Inferior parietal cortex (tissue), 1 donor: ENCODE measurements around the gene PARD3.
"Not testable (repeated sequence)": the region's sequence is repeated elsewhere in the genome, so short reads cannot be mapped to it uniquely, and the experiment has no call there.

Experiments used
- DNase-seq: peaks from one replicate; pipeline ENCODE4 v3.0.0-alpha.2; 2016; ENCODE audit errors: extremely low spot score

Gene PARD3

DNA sequence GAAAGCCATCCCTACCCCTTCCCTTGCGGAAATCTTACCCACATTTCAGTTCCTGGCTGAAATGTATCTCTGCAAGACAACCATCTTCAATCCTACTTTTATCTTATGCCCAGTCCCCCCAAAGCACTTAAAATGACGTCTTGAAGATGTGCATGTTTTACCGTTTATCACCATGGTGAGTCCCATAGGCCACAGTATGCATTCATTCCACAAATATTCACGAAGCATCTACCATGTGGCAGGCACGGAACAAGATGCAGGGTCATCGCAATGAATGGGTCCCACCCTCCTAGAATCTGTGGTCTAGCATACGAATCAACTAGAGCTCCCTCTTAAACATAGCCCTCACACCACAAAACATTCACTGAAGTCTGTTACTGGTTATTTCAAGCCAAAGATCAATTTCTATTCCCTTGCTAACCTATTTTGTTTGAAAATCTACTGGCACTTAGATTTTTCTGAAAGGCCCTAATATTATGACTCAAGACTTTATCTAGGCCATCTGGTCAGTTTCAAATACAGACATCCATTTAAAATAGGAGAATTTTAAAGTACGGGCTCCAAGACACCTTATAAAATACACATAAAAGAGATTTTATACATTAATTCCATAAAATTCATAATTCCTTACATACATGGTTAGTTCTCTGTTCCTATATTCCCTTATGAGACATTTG, 99.4 kb downstream of the PARD3 start:
- no peak for DNase-seq

DNA sequence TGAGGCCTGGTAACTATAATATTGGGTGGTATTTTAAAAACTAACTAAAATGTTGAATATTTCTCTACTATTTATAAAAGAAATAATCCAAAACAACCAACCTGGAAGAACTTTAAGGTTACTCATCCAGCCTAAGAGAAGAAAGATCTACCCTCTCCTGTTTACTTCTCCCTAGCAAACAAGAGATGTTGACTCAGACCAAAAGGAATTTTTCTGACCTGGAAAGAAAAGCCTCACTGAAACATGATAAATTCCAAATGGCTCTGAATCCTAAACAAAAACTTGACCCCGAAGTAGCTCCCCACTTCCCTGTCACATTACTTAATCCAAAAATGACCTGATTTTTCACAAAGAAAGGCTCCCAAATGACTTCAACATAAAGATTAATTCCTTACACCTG, 101.2 kb downstream of the PARD3 start:
- no peak for DNase-seq

DNA sequence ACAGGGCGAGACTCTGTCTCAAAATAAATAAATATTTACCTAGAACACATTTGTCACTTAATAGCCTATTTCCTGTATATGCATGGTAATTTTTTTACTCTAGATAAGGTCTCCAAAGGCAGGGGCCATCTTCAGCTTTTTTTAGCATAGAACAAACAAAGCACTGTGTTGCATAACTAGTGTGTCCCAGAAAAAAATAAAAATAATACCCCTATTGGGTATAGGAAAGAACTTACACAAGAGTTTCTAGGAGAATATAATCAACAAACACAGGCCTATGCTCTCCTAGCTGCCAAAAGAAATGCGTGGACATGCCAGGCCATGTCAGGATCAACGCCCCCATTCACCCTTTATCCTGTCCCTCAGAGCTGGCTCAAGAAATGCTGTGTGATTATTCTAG, 103.6 kb downstream of the PARD3 start:
- DNase-seq = no peak

- DNase-seq = no peak
These were observed 104.7 kb downstream of the PARD3 start for GRCh38 chr10:34710391-34710751.

GRCh38 chr10:34709637-34710390, 105.3 kb downstream of the PARD3 start:
- no peak for DNase-seq

GRCh38 chr10:34707656-34708055, 107.4 kb downstream of the PARD3 start:
- no peak for DNase-seq

- DNase-seq = not testable (repeated sequence)
These were observed 108.1 kb downstream of the PARD3 start for GRCh38 chr10:34706992-34707391.

DNA sequence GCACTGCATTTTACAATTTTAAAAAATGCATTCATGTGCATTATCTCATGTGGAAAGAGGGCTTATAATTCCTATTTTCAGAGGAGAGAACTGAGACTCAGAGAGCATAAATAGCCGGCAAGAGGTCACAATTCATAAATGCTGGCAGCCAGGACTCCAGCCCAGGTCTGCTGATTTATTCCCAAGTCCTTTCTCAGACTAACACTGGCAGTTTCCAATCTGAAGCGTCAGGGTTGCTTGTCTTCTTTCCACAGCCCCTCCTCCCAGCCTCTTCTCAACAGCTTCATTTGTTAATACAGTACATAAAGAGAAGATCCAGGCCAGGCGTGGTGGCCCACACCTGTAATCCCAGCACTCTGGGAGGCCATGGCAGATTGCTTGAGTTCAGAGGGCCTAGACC, 108.9 kb downstream of the PARD3 start:
- DNase-seq = no peak

- no peak for DNase-seq
These were observed 109.5 kb downstream of the PARD3 start for GRCh38 chr10:34705563-34705962.

DNA sequence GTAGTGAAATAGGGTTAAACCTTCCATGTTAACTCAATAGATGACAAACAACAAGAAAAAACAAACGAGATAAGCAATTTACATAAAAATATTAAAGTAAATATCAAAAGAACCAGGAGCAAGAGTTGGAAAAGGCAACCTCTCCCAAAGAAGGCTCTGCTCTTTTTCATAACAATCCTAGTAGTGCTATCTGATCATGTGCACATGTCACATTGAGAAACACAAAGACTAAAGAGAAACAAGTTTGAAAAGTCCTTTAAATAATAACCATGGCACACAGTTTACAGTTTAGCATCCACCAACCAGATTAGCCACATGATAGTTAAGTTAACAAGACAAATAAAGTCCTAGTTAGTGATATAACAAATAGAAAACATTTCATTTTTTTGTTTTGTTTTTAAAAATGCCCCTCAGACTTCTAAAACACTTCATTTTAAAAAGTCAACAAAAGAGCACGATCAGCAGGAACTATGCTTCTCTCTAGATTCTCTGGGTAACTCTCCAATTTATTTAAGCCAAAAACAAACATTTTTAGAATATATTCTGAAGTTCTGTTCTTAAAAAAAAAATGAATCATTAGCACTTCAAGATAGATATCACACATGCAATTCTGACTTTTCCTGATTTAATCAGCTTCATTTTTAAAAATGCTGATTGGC, 110.4 kb downstream of the PARD3 start:
- DNase-seq = no peak

DNA sequence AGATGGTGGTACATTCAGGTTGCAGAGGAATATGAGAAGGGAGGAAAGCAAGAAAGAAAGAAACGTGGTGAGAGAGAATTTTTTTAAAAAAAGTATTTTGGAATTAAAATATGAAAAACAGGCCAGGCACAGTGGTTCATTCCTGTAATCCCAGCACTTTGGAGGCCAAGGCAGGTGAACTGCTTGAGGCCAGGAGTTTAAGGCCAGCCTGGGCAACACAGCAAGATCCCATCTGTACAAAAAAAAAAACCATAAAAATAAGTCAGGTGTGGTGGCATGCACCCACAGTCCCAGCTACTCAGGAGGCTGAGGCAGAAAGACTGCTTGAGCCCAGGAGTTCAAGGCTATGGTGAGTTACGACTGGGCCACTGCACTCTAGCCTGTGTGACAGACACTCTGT, 112.1 kb downstream of the PARD3 start:
- DNase-seq = no peak

DNA sequence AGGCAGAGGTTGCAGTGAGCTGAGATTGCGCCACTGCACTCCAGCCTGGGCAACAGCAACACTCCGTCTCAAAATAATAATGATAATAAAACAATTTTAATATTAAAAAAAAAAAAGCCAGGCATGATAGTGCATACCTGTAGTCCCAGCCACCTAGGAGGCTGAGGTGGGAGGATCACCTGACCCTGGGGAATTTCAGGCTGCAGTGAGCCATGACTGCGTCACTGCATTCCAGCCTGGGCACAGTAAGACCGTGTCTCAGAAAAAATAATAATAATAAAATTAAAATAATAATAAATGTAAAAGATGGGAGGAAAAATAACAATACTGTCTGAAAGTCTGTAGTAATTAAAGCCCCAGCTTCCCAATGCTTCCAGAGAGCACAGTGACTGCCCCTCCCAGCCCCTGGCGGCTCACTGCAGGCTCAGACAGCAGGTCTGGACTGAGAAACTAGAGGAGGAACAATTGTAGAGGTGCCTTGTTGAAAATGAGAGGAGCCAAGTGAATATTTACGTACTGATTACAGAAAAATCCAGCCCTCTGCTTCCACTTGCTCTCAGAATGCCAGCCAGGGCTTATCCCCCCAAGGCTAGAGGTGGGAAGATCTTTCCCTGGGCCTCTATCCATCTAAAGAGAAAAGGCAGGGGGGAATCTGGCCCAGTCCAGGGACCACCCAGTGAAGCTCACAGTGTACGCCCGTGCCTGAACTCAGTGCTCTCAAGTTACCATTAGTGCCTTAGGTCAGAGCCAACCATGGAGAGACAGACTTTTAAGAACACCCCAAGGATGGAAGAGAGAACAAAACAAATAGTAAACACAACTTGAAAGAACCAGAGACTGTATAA, 112.8 kb downstream of the PARD3 start:
- DNase-seq = no peak

GRCh38 chr10:34701194-34701593, 113.9 kb downstream of the PARD3 start:
- no peak for DNase-seq

DNA sequence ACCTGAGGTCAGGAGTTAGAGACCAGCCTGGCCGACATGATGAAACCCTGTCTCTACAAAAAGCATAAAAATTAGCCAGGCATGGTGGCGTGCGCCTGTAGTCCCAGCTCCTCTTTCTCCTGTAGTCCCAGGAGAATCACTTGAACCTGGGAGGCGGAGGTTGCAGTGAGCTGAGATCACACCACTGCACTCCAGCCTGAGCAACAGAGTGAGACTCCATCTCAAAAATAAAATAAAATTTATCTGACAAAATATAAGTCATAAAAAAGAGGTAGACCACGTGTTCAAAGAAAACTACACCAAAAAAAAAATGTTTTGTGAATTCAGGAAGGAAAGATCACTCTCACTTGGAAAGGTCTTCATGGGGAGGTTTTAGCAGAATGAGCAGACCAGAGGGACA, 114.3 kb downstream of the PARD3 start:
- DNase-seq = not testable (repeated sequence)

- DNase-seq = no peak
These were observed 115.1 kb downstream of the PARD3 start for GRCh38 chr10:34699904-34700517.

GRCh38 chr10:34698979-34699378, 116.1 kb downstream of the PARD3 start:
- DNase-seq = no peak

DNA sequence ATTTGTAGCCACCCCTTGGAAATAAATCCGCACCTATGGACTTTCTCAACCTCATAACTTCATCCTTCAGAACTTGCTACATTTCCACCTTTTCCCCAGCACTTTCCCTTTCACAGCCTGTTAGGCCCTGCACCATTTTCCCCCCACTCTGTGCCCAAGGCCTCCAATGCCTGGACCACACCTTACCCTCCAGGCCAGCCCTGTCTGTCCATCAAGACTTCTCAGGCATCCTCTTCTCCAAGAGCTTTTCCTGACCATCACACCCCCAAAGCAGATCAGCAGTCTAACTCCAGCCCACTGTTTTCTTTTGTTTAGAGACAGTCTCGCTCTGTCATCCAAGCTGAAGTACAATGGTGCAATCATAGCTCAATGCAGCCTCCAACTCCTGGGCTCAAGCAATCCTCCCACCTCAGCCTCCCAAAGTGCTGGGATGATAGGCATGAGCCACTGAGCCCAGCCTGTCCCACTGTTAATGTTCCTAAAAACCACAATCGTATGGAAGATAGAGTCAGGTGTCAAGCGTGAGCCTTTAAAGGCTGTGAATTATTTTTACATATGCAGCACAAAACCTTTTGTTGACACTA, 116.8 kb downstream of the PARD3 start:
- DNase-seq = no peak

DNA sequence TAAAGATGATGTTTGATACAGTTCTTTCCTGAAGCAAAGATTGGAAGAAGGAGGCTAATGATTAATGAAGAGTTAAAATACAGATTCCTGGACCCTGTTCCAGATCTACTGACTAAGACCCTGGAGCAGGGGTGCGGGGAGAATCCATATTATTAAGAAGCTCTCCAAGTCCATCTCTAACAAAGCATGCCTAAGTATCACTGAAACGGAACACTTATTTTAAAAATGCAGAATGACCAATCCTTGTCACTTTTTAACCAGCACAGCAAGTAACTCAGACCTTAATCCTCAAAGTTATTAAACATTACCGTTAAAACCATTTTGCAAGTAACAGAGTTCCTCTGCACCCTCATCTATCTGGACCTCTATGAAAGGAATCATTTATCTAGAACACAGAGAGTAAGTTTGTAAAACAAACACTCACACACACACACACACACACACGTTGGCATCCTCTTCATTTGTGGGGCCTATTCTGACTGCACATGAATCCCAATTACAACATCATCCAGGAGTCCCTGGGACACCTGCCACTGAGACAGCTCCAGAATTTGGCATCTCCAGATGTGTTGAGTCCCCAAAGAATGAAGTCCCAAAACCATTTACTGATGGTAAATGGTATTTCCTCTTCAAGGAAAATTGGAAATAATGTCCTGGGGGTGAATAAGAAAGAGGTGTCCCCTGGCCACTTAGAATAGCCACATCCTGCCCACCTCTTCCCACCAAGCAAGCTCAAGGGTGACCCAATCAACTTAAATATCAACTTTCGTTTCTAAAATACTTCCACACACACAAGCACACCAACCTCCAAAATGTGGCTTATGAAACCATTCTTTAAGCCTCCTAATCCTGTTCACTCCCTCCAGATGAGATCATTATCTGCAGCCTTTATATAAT, 117.5 kb downstream of the PARD3 start:
- DNase-seq = no peak

- DNase-seq = no peak
These were observed 118.7 kb downstream of the PARD3 start for GRCh38 chr10:34696423-34696822.

DNA sequence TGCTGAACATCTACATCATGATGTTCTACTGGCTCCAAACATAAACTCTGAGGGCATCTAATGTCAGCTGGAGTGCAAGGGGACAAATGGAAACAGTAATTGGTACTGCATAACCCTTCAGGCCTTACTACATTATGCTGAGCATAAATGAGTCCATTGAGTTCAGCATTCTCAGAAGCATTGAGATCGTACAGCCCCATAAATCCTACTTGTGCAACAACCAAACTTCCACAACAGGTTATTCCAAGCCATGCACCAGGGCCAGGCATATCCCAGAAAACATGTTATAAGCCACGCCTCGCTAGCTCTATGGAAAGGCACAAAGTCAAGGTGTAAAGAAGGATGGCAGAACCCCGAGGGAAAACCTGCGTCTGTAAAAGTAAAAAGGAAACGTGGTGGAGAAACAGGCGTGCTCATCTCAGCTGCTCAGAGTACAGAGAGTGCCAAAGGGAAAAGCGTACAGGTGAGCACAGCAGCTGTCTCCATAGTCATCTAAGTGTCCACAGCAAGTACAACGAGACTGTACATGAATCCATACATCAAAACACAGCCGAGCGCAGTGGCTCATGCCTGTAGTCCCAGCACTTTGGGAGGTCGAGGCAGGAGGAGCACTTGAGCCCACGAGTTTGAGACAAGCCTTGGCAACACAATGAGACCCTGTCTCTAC, 124.6 kb downstream of the PARD3 start:
- no peak for DNase-seq
